Amniotic stem cell (primary cell): ENCODE results near the gene RALGAPA2.

Source experiments
- DNase-seq: peaks from one replicate; lab custom pipeline; 2025; lab: John Stamatoyannopoulos, UW

RALGAPA2 gene

GRCh38 chr20:20721489-20721888, 9.0 kb upstream of the RALGAPA2 start:
- no peak for DNase-seq

GRCh38 chr20:20720158-20720557, 7.7 kb upstream of the RALGAPA2 start:
- no peak for DNase-seq

GRCh38 chr20:20719411-20719810, 7.0 kb upstream of the RALGAPA2 start:
- DNase-seq, result no peak

DNA sequence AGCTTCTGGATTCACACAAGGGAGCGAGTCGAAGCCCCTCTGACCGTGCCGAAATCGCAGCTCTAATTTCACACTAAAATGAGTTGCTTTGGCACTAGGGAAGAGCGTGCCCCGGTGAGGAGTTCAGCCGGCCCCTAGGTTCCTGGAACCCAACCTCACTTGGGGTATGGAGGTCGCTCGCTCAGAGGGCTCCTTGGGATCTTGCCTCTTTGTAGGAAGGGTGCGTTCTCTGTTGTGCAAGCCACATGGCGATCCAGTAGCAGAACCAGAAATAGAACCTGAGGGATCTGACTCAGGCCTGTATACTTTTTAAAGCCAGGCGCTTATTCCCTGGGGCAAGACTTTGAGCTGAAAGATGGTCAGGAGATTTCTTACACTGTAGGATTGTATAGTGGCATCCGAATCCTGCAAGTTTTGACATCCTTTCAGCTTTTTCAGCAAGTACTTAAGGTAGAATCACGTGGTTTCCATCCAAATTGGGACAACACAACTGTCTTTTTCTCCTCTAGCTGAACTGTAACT, 861 bp upstream of the RALGAPA2 start:
- DNase-seq, result no peak

- DNase-seq, result no peak
Observed at GRCh38 chr20:20712004-20712473, 405 bp downstream of the RALGAPA2 start.

DNA sequence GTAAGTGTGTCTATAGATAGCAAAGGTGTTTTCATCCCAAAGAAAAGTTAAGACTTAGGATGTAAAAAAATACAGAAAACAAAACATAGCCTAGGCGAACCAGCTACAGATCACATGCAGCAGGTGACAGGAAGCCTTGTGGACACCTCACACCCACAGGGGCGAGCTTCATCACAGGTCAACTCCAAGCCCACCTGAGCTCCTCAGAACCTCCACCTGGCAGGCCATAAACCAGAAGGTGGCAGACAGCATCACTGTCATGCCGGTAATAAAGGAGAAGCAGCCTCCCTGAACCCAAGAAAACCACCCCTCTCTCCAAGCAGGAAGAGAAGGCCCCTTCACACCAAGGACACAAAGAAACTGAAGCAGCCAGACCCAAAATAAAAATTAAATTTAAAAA, 1.0 kb downstream of the RALGAPA2 start:
- no peak for DNase-seq

GRCh38 chr20:20710443-20711315, 1.8 kb downstream of the RALGAPA2 start:
- DNase-seq, result no peak

GRCh38 chr20:20709887-20710286, 2.6 kb downstream of the RALGAPA2 start:
- DNase-seq, result no peak

DNA sequence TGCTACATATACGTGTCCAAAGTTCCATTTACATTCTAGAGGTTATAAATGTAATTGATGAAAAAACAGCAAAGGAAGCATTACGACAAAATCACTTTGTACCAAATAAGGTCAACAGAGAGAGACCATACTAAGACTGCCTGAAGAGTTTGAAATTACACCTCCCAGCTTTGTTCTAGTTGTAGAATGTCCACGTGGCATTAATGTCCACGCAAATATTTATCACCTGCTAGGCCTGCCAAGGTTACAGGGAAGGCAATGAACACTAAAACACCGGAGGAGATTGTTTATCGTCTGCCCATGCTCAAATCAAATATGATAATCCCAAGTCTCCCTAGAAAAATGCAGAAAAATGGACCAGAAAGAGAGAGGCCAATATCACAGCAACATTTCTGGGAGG, 6.2 kb downstream of the RALGAPA2 start:
- DNase-seq, result no peak

- DNase-seq, result no peak
Observed at GRCh38 chr20:20702330-20703245, 9.9 kb downstream of the RALGAPA2 start.

DNA sequence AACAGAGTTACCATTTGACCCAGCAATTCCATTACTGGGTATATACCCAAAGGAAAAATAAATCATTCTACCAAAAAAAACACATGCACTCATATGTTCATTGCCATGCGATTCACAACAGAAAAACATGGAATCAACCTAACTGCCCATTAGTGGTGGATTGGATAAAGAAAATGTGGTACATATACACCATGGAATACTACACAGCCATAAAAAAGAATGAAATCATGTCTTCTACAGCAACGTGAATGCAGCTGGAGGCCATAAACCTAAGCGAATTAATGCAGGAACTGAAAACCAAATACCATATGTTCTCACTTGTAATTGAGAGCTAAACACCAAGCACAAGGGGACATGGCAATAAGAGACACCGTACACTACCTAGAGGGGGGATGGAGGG, 12.5 kb downstream of the RALGAPA2 start:
- DNase-seq, result no peak

DNA sequence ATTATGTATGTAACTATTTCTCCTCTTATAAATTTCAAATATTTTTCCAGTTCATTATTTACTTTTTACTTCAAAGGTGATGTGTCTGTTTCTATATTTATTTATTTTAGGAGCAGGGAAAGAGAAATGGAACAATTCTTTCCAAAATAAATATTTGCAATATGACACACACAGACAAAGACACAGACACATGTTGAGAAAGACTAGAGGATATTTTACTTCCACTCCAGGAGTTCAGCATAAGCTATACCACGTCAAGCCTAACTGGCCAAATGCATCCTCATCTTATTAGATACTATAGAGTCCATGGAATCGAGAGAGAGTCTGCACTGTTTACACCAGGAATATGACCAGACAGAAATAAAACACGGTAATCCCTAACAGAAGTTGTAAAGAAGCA, 13.3 kb downstream of the RALGAPA2 start:
- DNase-seq, result no peak

DNA sequence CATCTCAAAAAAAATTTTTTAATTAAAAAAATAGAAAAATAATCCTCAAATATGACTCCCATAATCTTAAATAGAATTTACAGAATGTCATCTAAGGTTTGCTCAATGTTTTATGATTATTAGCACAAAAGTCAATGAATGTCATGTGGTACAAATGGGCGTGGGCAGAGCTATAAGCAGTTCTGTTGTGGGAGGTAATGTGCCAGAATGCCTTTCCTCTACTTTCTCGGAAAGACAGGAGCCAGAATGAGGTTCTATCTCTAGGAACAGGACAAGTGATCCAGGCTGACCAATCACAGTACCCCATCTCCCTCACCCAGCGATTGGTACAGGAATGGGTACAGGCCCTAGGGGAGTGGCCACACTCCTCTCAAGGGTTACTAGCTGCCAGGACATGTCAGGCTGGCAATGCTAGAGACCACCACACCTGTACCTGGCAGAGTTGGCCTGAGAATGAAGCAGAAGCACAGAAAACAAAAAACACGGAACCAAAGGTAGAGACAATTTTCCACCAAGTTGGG, 15.1 kb downstream of the RALGAPA2 start:
- DNase-seq, result no peak

GRCh38 chr20:20695250-20695816, 17.1 kb downstream of the RALGAPA2 start:
- no peak for DNase-seq

DNA sequence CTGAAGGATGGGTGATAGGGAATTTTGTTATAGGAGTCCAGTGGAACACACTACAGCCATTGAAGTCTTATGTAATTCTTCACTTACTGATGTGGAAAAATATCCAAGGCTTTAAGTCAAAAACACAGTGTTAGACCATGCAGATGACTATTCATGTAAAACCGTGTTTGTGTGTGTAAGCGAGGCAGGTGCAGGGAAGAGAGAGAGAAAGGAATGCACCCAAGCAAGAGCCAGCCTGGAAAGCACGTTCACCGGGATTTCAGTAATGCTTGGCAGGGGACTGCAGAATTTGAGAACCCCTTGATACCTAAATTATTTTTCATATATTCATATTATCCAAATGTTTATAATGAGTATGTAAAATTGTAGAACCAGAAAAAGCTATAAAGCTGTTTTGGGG, 17.9 kb downstream of the RALGAPA2 start:
- DNase-seq, result no peak

DNA sequence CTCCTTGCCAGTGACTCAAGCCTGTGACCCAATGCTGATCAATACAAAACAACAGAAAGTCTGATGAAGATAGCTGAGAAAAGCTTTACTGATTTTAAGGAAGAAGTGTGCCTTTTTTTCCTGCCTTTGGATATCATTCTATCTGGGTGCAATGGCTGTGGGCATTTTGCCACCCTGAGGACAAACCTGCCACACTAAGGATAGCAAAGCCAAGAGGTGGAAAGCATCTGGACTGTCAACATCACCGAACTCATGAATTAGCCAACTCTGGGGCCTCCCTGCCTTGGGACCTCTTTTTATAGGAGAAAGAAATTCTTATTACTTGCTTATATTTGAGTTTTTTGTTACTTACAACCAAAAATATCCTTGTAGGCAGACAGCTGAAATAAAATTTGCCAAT, 19.9 kb downstream of the RALGAPA2 start:
- no peak for DNase-seq

GRCh38 chr20:20691477-20692235, 20.8 kb downstream of the RALGAPA2 start:
- DNase-seq, result no peak

DNA sequence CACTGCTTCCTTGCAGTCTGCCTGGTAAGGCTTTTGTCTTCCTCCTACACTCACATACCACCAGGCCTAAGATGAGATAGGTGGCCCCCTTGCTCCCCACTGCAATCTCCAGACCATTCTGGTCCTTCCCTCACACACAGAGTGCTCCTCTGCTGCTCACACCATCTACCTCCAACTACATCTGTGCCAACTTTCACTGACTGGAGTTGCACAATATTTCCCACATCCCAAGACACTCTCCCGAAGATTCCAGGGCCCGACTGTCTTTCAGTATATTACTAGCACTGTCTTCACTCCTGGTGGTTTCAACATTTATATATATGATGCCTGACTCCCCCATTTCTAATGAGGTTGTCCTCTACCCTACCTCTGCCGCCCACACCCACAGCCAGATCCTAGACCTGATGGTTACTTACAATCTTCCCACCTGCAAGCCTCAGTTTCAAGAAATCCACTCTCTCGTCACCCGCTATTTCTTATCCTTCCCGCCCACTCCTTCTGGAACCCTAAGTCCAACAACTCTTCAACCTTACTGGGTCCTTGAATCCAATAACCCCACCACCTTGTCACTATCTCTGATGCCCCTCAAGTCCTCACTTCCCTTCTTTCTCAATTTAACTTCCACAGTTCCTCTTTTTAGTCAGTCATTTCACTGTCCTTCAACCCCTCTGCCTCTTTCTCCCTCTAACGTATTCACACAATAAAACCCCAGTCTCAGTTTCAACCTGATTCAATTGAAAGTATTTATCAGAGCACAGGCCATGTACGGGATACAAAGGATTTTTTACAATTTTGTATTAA, 21.6 kb downstream of the RALGAPA2 start:
- DNase-seq, result no peak

DNA sequence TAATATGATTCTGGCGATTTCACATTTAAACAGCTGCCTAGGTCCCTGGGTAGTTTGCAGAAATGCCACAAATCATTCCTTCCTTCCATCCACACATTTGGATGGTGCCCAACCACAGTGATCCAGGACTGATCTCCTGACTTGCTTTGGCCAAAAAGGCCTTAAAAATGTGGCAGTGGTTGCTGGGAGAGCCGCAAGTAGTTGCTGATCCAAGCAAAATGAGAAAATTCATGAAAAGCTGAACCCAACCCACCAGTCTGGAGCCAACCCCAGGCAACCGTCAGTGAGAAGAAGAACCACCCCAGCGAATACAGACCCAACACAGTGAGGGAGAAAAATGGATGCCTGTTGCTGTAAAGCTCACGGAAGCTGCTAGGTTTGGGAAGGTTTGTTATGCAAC, 25.1 kb downstream of the RALGAPA2 start:
- no peak for DNase-seq

DNA sequence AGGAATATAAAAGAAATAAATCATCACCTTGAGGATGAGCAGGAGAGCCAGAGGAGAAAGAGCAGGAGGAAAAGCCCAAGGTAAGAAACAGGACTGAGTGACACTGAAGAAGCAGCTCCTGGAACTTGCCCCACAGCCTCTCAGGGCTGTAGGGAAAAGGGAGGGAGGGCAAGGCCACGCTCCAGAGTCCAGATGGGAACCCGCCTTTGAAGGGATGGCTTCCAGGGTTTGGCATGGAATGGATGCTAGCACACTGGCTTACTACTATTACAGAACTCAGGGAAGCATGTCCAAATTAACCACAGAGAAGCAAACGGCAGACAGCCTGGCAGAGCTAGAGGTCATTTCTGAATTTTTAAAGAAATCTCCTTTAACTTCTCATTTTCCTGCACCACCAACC, 26.8 kb downstream of the RALGAPA2 start:
- no peak for DNase-seq
